ENCODE data around the gene SIRT2.

The SIRT2 gene

GRCh38 chr19:38899447-38900201 is at the start of gene SIRT2, which contains the start of gene NFKBIB:
SIRT2 (minus strand) TSS chr19:38899618; CDS start chr19:38899521, 97 bp downstream.
NFKBIB (plus strand) TSS chr19:38899969; CDS start chr19:38900033, 64 bp downstream.
- TF ChIP-seq CTCF (IDR thresholded peaks at IDR 0.05; ENCODE audit: low read depth, low read length, missing control alignments): no peak
- H3K36me3 ChIP-seq (replicated peaks): peaks cover 3% of the 10 kb centered on the region
- DNase-seq: peak; percentile 100
- no peaks in the 10 kb centered on the region for H3K27me3 ChIP-seq (replicated peaks)
- H3K4me3 ChIP-seq (ENCODE audit: low read depth, low read length): peak within 1 kb of the TSS; percentile 92
- in situ Hi-C loops (cut with HindIII; ENCODE audit: low pct_ligation_motif_present, low sequenced_read_pairs): no loop called here
- peak within 1 kb of the TSS; percentile 92 for H3K27ac ChIP-seq

GRCh38 chr19:38946229-38947010 is 47.0 kb upstream of the SIRT2 start:
- DNase-seq: no peak
- H3K27me3 ChIP-seq (replicated peaks): no peaks in the 10 kb centered on the region
- peaks cover 9% of the 10 kb centered on the region for H3K36me3 ChIP-seq (replicated peaks)
- no peak overlapping the region for H3K4me3 ChIP-seq (ENCODE audit: low read depth, low read length)
- in situ Hi-C loops (cut with HindIII; ENCODE audit: low pct_ligation_motif_present, low sequenced_read_pairs): no loop called here
- H3K27ac ChIP-seq: no peak overlapping the region
- no peak for TF ChIP-seq CTCF (IDR thresholded peaks at IDR 0.05; ENCODE audit: low read depth, low read length, missing control alignments)

GRCh38 chr19:38945562-38946228 is 46.3 kb upstream of the SIRT2 start:
- in situ Hi-C loops (cut with HindIII; ENCODE audit: low pct_ligation_motif_present, low sequenced_read_pairs): no loop called here
- H3K27me3 ChIP-seq (replicated peaks): no peaks in the 10 kb centered on the region
- no peak overlapping the region for H3K4me3 ChIP-seq (ENCODE audit: low read depth, low read length)
- peaks cover 9% of the 10 kb centered on the region for H3K36me3 ChIP-seq (replicated peaks)
- no peak overlapping the region for H3K27ac ChIP-seq
- no peak for DNase-seq
- TF ChIP-seq CTCF (IDR thresholded peaks at IDR 0.05; ENCODE audit: low read depth, low read length, missing control alignments): no peak

GRCh38 chr19:38944981-38945506 is 45.6 kb upstream of the SIRT2 start:
- DNase-seq: no peak
- no peak for TF ChIP-seq CTCF (IDR thresholded peaks at IDR 0.05; ENCODE audit: low read depth, low read length, missing control alignments)
- peaks cover 9% of the 10 kb centered on the region for H3K36me3 ChIP-seq (replicated peaks)
- in situ Hi-C loops (cut with HindIII; ENCODE audit: low pct_ligation_motif_present, low sequenced_read_pairs): no loop called here
- H3K27ac ChIP-seq: no peak overlapping the region
- no peak overlapping the region for H3K4me3 ChIP-seq (ENCODE audit: low read depth, low read length)
- no peaks in the 10 kb centered on the region for H3K27me3 ChIP-seq (replicated peaks)

- peaks cover 9% of the 10 kb centered on the region for H3K36me3 ChIP-seq (replicated peaks)
- DNase-seq: no peak
- H3K27ac ChIP-seq: no peak overlapping the region
- in situ Hi-C loops (cut with HindIII; ENCODE audit: low pct_ligation_motif_present, low sequenced_read_pairs): no loop called here
- H3K27me3 ChIP-seq (replicated peaks): no peaks in the 10 kb centered on the region
- no peak overlapping the region for H3K4me3 ChIP-seq (ENCODE audit: low read depth, low read length)
- TF ChIP-seq CTCF (IDR thresholded peaks at IDR 0.05; ENCODE audit: low read depth, low read length, missing control alignments): no peak
These were observed 43.2 kb upstream of the SIRT2 start for GRCh38 chr19:38942471-38943181.

Data from brain microvascular endothelial cell (primary cell).